Measurements from ENCODE around the gene APIP. TPM values are rescaled to one million over a fixed set of nuclear protein-coding genes. Genes with fewer than 3 reads are reported as not detected.
A peak's percentile ranks its signal among the peaks of the same experiment; 100 is the strongest.

Gene APIP
- total RNA-seq, 4 donors from 2014 or later, result 28.8 to 54.9 (median 33.6) TPM

GRCh38 chr11:34944692-34945091 lies 28.5 kb upstream of the APIP start:
- no peak overlapping the region for H3K4me3 ChIP-seq
- H3K27me3 ChIP-seq, result no peaks in the 10 kb centered on the region
- H3K9me3 ChIP-seq, result no peaks in the 10 kb centered on the region
- no peak for ATAC-seq
- 90 to 100% methylated on average over 1 of the region's 1 CpG for WGBS, 2 donors (ENCODE audit: low coverage in 1 of 2)
- no peak overlapping the region for H3K27ac ChIP-seq
- peaks cover 3 to 21% (median 9%) of the 10 kb centered on the region in 3 donors for H3K4me1 ChIP-seq
- TF ChIP-seq CTCF (IDR thresholded peaks at IDR 0.05), result no peak
- peaks cover 0 to 4% of the 10 kb centered on the region in 2 donors for H3K36me3 ChIP-seq

GRCh38 chr11:34941688-34942087 lies 25.5 kb upstream of the APIP start:
- TF ChIP-seq EP300 (IDR thresholded peaks at IDR 0.05) (no peak), POLR2A (IDR thresholded peaks at IDR 0.05) (no peak), POLR2AphosphoS5 (IDR thresholded peaks at IDR 0.05) (no peak), CTCF (IDR thresholded peaks at IDR 0.05) (no peak)
- Histone ChIP-seq H3K27me3 (no peaks in the 10 kb centered on the region), H3K9me3 (no peaks in the 10 kb centered on the region), H3K4me1 (peaks cover 0 to 32% (median 10%) of the 10 kb centered on the region in 3 donors), H3K27ac (no peak overlapping the region), H3K4me3 (no peak overlapping the region), H3K36me3 (peaks cover 0 to 4% of the 10 kb centered on the region in 2 donors)
- WGBS, 2 donors (ENCODE audit: low coverage in 1 of 2), result 94 to 96% methylated on average over 9 to 13 of the region's 13 CpGs
- ATAC-seq, result no peak

GRCh38 chr11:34940026-34940677 lies 24.0 kb upstream of the APIP start:
- Histone ChIP-seq H3K9me3 (no peaks in the 10 kb centered on the region), H3K27ac (peak overlapping the region in 1 of 4 donors; percentile 6), H3K36me3 (peaks cover 0 to 4% of the 10 kb centered on the region in 2 donors), H3K27me3 (no peaks in the 10 kb centered on the region), H3K4me3 (no peak overlapping the region), H3K4me1 (peaks cover 0 to 32% (median 10%) of the 10 kb centered on the region in 3 donors)
- WGBS, 2 donors (ENCODE audit: low coverage in 1 of 2), result 39 to 48% methylated on average over 4 of the region's 4 CpGs
- ATAC-seq, result no peak
- TF ChIP-seq POLR2A (IDR thresholded peaks at IDR 0.05) (no peak), CTCF (IDR thresholded peaks at IDR 0.05) (no peak), POLR2AphosphoS5 (IDR thresholded peaks at IDR 0.05) (no peak), EP300 (IDR thresholded peaks at IDR 0.05) (no peak)

GRCh38 chr11:34938611-34939010 lies 22.4 kb upstream of the APIP start:
- ATAC-seq, result no peak
- Histone ChIP-seq H3K4me1 (peaks cover 0 to 32% (median 10%) of the 10 kb centered on the region in 3 donors), H3K27me3 (no peaks in the 10 kb centered on the region), H3K27ac (peak overlapping the region in 2 of 4 donors; percentile 19 to 25), H3K9me3 (no peaks in the 10 kb centered on the region), H3K36me3 (peaks cover 0 to 4% of the 10 kb centered on the region in 2 donors), H3K4me3 (no peak overlapping the region)
- WGBS, 2 donors (ENCODE audit: low coverage in 1 of 2), result 13 to 57% methylated on average over 1 of the region's 1 CpG
- TF ChIP-seq CTCF (IDR thresholded peaks at IDR 0.05), result no peak
- TF ChIP-seq POLR2AphosphoS5 (IDR thresholded peaks at IDR 0.05), result no peak
- TF ChIP-seq POLR2A (IDR thresholded peaks at IDR 0.05), result no peak
- no peak for TF ChIP-seq EP300 (IDR thresholded peaks at IDR 0.05)

- TF ChIP-seq POLR2AphosphoS5 (IDR thresholded peaks at IDR 0.05) (no peak), EP300 (IDR thresholded peaks at IDR 0.05) (no peak), CTCF (IDR thresholded peaks at IDR 0.05) (no peak), POLR2A (IDR thresholded peaks at IDR 0.05) (no peak)
- no peak overlapping the region for H3K27ac ChIP-seq
- no peaks in the 10 kb centered on the region for H3K27me3 ChIP-seq
- 79 to 91% methylated on average over 5 to 6 of the region's 6 CpGs for WGBS, 2 donors (ENCODE audit: low coverage in 1 of 2)
- H3K4me3 ChIP-seq, result no peak overlapping the region
- H3K9me3 ChIP-seq, result no peaks in the 10 kb centered on the region
- peaks cover 3 to 20% of the 10 kb centered on the region in 2 donors for H3K36me3 ChIP-seq
- peaks cover 0 to 32% (median 10%) of the 10 kb centered on the region in 3 donors for H3K4me1 ChIP-seq
- ATAC-seq, result no peak
Measured at GRCh38 chr11:34936945-34937629, 20.9 kb upstream of the APIP start.
